ENCODE measurements around the gene CXorf58. TPM values are rescaled to one million over a fixed set of nuclear protein-coding genes. Genes with fewer than 3 reads are reported as not detected.
A peak's percentile ranks its signal among the peaks of the same experiment; 100 is the strongest.

CXorf58 gene
- total and polyA plus RNA-seq, 2 of the 13 experiments (the other 11 are each of a cell fraction or from before 2014, with no cell fraction given): not detected

DNA sequence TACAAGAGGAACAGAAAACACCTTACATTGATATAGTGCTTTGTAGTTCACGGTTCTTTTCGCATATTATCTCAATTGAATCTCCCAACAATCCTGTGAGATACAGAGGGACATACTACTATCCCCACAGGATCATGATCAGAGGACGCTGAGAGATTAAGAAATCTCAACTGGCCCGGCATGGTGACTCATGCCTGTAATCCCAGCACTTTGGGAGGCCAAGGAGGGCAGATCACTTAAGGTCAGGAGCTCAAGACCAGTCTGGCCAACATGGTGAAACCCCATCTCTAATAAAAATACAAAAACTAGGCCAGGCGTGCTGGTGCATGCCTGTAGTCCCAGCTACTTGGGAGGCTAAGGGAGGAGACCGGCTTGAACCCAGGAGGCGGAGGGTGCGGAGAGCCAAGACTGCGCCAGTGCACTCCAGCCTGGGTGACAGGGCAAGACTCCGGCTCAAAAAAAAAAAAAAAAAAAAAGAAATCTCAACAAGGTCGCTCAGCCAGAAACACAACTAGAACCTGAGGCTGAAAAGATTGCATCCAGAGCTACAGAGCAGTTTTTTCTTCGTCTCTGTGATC lies 7.5 kb upstream of the CXorf58 start:
- Histone ChIP-seq H3K9me3 (ENCODE audit: low read length) (no peaks in the 10 kb centered on the region), H3K27me3 (ENCODE audit: control insufficient read depth in 1 of 2, insufficient read depth in 2 of 2, low read length in 2 of 2) (no peaks in the 10 kb centered on the region), H3K4me1 (ENCODE audit: insufficient read depth, low read length) (peaks cover 64% of the 10 kb centered on the region), H3K4me3 (replicated peaks in 1 of 3; ENCODE audit: insufficient read depth in 1 of 3, low read depth in 2 of 3, low read length in 3 of 3) (no peak overlapping the region), H2AFZ (ENCODE audit: low read length) (no peak overlapping the region), H3K36me3 (replicated peaks in 1 of 2; ENCODE audit: control insufficient read depth in 1 of 2, insufficient read depth in 2 of 2, low read length in 2 of 2) (no peaks in the 10 kb centered on the region), H3K27ac (ENCODE audit: extremely low read length, insufficient read depth, low read length) (no peak overlapping the region), H3K4me2 (ENCODE audit: low read depth, low read length) (no peak overlapping the region), H3K79me2 (ENCODE audit: insufficient read depth, low read length) (peaks cover 3% of the 10 kb centered on the region), H3K9ac (ENCODE audit: insufficient read depth, low read depth, low read length) (no peak overlapping the region), H4K20me1 (ENCODE audit: insufficient read depth, low read length) (no peaks in the 10 kb centered on the region)
- ATAC-seq (no peak), FAIRE-seq (no peak), DNase-seq (ENCODE audit: low spot score) (no peak)
- TF ChIP-seq FOXJ3 (CRISPR knock-in tag; IDR thresholded peaks at IDR 0.05; ENCODE audit: borderline replicate concordance) (no peak), FOSL2 (CRISPR knock-in tag; IDR thresholded peaks at IDR 0.05) (peak; percentile 60)
- BruUV-seq (replicated peaks): no TSS peak
- POLR2A ChIA-PET: interaction anchor here (0.7 to 3.1 kb wide), 5 partner anchors 17 to 117 kb away, joined by 4 to 91 read pairs (median 12); partner anchors contain the start of gene SAT1
- WGBS (ENCODE audit: low lambda C conversion rate): 90% methylated on average over 11 of the region's 12 CpGs
- intact Hi-C loops (cut with micrococcal nuclease; ENCODE audit: unreplicated experiment) (loop anchor here (5.0 kb wide), 1 partner anchor 58 kb away; no protein-coding TSS in a partner anchor), in situ Hi-C loops (cut with HindIII; ENCODE audit: extremely low pct_ligation_motif_present, low pct_unique_long_range_greater_than_20kb) (loop anchor here (5.0 kb wide), 3 partner anchors 118 to 208 kb away; partner anchors contain the start of gene SAT1)
- CTCF ChIA-PET (ENCODE audit: low intra/inter-chr PET ratio, low total read pairs): interaction anchor here (2.7 kb wide), 1 partner anchor 118 kb away, joined by 27 read pairs; the partner anchor contains the start of gene SAT1

DNA sequence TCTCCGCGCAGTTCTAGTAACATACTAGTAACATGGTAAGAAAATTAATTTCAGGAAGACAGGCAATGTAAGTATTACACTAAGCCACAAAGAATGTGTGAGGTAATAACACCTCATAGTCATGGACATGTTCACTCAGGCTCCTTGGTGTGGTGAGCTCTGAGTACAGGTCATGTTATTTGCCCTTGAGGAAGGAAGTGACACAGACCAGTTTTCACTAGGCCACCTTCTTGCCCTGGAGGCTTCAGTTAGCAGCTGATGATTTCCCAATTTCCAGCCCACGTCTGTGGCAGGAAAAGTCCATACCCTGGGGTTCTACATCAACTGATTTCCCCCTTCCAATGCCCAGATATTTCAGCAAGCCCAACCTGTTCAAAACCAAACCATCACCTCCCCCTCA lies 6.7 kb upstream of the CXorf58 start:
- ChIA-PET POLR2A (interaction anchor here (0.7 to 3.1 kb wide), 8 partner anchors 17 to 131 kb away, joined by 3 to 91 read pairs (median 4); partner anchors contain the start of gene SAT1), CTCF (ENCODE audit: low intra/inter-chr PET ratio, low total read pairs) (interaction anchor here (2.1 to 2.7 kb wide), 3 partner anchors 119 to 206 kb away, joined by 27 to 50 read pairs (median 32); partner anchors contain the start of gene SAT1)
- in situ Hi-C loops (cut with HindIII; ENCODE audit: extremely low pct_ligation_motif_present, low pct_unique_long_range_greater_than_20kb) (loop anchor here (5.0 kb wide), 3 partner anchors 119 to 209 kb away; partner anchors contain the start of gene SAT1), intact Hi-C loops (cut with micrococcal nuclease; ENCODE audit: unreplicated experiment) (loop anchor here (1.0 to 5.0 kb wide), 2 partner anchors 59 to 94 kb away; no protein-coding TSS in a partner anchor)
- H3K27me3 ChIP-seq (ENCODE audit: control insufficient read depth in 1 of 2, insufficient read depth in 2 of 2, low read length in 2 of 2): no peaks in the 10 kb centered on the region
- TF ChIP-seq NRL (CRISPR knock-in tag; IDR thresholded peaks at IDR 0.05; ENCODE audit: borderline replicate concordance) (no peak), ETV5 (CRISPR knock-in tag; IDR thresholded peaks at IDR 0.05; ENCODE audit: borderline replicate concordance) (peak; percentile 45; the same call in 1 of the 2 replicates), FOSL2 (CRISPR knock-in tag; IDR thresholded peaks at IDR 0.05) (peak; percentile 49; the same call in 1 of the 2 replicates), HMG20A (CRISPR knock-in tag; IDR thresholded peaks at IDR 0.05; ENCODE audit: borderline replicate concordance) (peak; percentile 30; the same call in 1 of the 2 replicates), NR2F6 (IDR thresholded peaks at IDR 0.05) (no peak), NR2F6 (CRISPR knock-in tag; IDR thresholded peaks at IDR 0.05) (0 out of 2 replicates have a peak, but pooled peaks have one; percentile 17), CEBPG (CRISPR knock-in tag; IDR thresholded peaks at IDR 0.05) (peak; percentile 33; the same call in 1 of the 2 replicates)
- peak overlapping the region; percentile 64 for H3K27ac ChIP-seq (ENCODE audit: extremely low read length, insufficient read depth, low read length)
- ATAC-seq (peak; percentile 19; the same call in 1 of the 3 replicates), FAIRE-seq (peak; percentile 15), DNase-seq (ENCODE audit: low spot score) (peak; percentile 51)
- no peak overlapping the region for H3K9ac ChIP-seq (ENCODE audit: insufficient read depth, low read depth, low read length)
- no peaks in the 10 kb centered on the region for H3K36me3 ChIP-seq (replicated peaks in 1 of 2; ENCODE audit: control insufficient read depth in 1 of 2, insufficient read depth in 2 of 2, low read length in 2 of 2)
- no peak overlapping the region for H2AFZ ChIP-seq (ENCODE audit: low read length)
- WGBS (ENCODE audit: low lambda C conversion rate): 78% methylated on average over 3 of the region's 3 CpGs
- no TSS peak for BruUV-seq (replicated peaks)
- no peaks in the 10 kb centered on the region for H3K9me3 ChIP-seq (ENCODE audit: low read length)
- peaks cover 3% of the 10 kb centered on the region for H3K79me2 ChIP-seq (ENCODE audit: insufficient read depth, low read length)
- no peaks in the 10 kb centered on the region for H4K20me1 ChIP-seq (ENCODE audit: insufficient read depth, low read length)
- peaks cover 66% of the 10 kb centered on the region for H3K4me1 ChIP-seq (ENCODE audit: insufficient read depth, low read length)
- no peak overlapping the region for H3K4me3 ChIP-seq (replicated peaks in 1 of 3; ENCODE audit: insufficient read depth in 1 of 3, low read depth in 2 of 3, low read length in 3 of 3)
- 0 out of 2 replicates have a peak overlapping the region, but pooled peaks have one; percentile 71 for H3K4me2 ChIP-seq (ENCODE audit: low read depth, low read length)
